Sigmoid colon (tissue), 7 donors: ENCODE results near the gene SLC9B1. TPM values are rescaled to one million over a fixed set of nuclear protein-coding genes. Genes with fewer than 3 reads are reported as not detected.
"Not testable (repeated sequence)": the region's sequence is repeated elsewhere in the genome, so short reads cannot be mapped to it uniquely, and the experiment has no call there.

Experiments used
- DNase-seq: peaks from one replicate; pipeline ENCODE4 v3.0.0-alpha.2; 2019
- H3K27ac ChIP-seq, 4 donors: fragments of 200-600 bp; sonication (generic); one replicate each; pipeline ENCODE4 v1.5.1; 2016 to 2019; ENCODE audit warnings: mild to moderate bottlenecking in 1 of 4
- H3K27me3 ChIP-seq, 3 donors: fragments of 200-600 bp; sonication (generic); one replicate each; pipeline ENCODE4 v1.5.1; 2019; ENCODE audit warnings: mild to moderate bottlenecking in 1 of 3
- H3K36me3 ChIP-seq, 4 donors: fragments of 200-600 bp; sonication (generic); one replicate each; pipeline ENCODE4 v1.5.1; 2016 to 2019
- H3K4me1 ChIP-seq, 4 donors: fragments of 200-600 bp; sonication (generic); one replicate each; pipeline ENCODE4 v1.5.1; 2017 to 2019
- H3K4me3 ChIP-seq, 4 donors: fragments of 200-600 bp; sonication (generic); one replicate each; pipeline ENCODE4 v1.5.1; 2017 to 2019; ENCODE audit warnings: mild to moderate bottlenecking in 2 of 4, moderate library complexity in 1 of 4
- H3K9me3 ChIP-seq, 4 donors: fragments of 200-600 bp in 3 of 4; sonication (generic) in 3 of 4; one replicate each; pipeline versions ENCODE4 v1.5.1 to v1.6.1; 2013 to 2019
- EP300 ChIP-seq, 4 donors: sonication (generic); formaldehyde crosslinking; IDR thresholded peaks; one replicate each; pipeline ENCODE4 v1.6.1; 2017; ENCODE audit warnings: antibody characterized with exemption in 4 of 4
- POLR2A ChIP-seq, 2 donors: fragments of 450-650 bp; IDR thresholded peaks; one replicate each; pipeline ENCODE4 v1.6.1; 2016; ENCODE audit warnings: antibody characterized with exemption in 2 of 2, mild to moderate bottlenecking in 2 of 2, moderate library complexity in 2 of 2
- POLR2AphosphoS5 ChIP-seq, 4 donors: sonication (generic); formaldehyde crosslinking; IDR thresholded peaks; one replicate each; pipeline ENCODE4 v1.6.1; 2017; ENCODE audit warnings: antibody characterized with exemption in 4 of 4
- WGBS, 2 donors: extraction: QIAGEN DNeasy Blood & Tissue Kit; methylation state at CpG; one replicate each; pipeline ENCODE4 v1.1.7; 2013; 5-methylcytosine and 5-hydroxymethylcytosine counted together
- intact Hi-C: fragments of 100-400 bp; cut with DNase I; formaldehyde crosslinking; loops from one replicate; pipeline ENCODE4 v1.15.1; 2023
- polyA plus RNA-seq, 3 donors: library from polyadenylated mRNA; stranded (reverse); fragments of 200-250 nt; gene quantifications; one replicate each; pipeline ENCODE4 v1.2.3, GENCODE V29; 2013
- total RNA-seq, 4 donors: library from RNA; depleted of rRNA; stranded (reverse); fragments of >200 nt; gene quantifications; one replicate each; pipeline ENCODE4 v1.1.0, GENCODE V29; 2016
- TF ChIP-seq, protein P1 (sequence below), 4 experiments: fragments of 450-650 bp in 3 of 4; fragments of 200-600 bp in 1 of 4; IDR thresholded peaks; one replicate each; pipeline ENCODE4 v1.5.1; 2016 to 2019; ENCODE audit warnings: antibody characterized with exemption in 4 of 4, mild to moderate bottlenecking in 3 of 4, moderate library complexity in 2 of 4
- donor health status: healthy with polysubstance abuse.
- donor health status: Bipolar disorder and iron deficiency.
- donor health status: healthy.

SLC9B1 gene
- total and polyA plus RNA-seq, 7 donors = 0.50 to 3.9 (median 1.0) TPM; not detected in 3

GRCh38 chr4:103002551-103002950 lies 17.0 kb downstream of the SLC9B1 start:
- H3K27me3 ChIP-seq = no peaks in the 10 kb centered on the region
- H3K36me3 ChIP-seq = no peaks in the 10 kb centered on the region
- DNase-seq = no peak
- H3K4me3 ChIP-seq = no peak overlapping the region
- H3K4me1 ChIP-seq = no peaks in the 10 kb centered on the region
- H3K9me3 ChIP-seq = no peaks in the 10 kb centered on the region
- WGBS, 2 donors = 71 to 79% methylated on average over 2 of the region's 2 CpGs
- H3K27ac ChIP-seq = no peak overlapping the region
- intact Hi-C loops = no loop called here
- TF ChIP-seq, protein P1, sequence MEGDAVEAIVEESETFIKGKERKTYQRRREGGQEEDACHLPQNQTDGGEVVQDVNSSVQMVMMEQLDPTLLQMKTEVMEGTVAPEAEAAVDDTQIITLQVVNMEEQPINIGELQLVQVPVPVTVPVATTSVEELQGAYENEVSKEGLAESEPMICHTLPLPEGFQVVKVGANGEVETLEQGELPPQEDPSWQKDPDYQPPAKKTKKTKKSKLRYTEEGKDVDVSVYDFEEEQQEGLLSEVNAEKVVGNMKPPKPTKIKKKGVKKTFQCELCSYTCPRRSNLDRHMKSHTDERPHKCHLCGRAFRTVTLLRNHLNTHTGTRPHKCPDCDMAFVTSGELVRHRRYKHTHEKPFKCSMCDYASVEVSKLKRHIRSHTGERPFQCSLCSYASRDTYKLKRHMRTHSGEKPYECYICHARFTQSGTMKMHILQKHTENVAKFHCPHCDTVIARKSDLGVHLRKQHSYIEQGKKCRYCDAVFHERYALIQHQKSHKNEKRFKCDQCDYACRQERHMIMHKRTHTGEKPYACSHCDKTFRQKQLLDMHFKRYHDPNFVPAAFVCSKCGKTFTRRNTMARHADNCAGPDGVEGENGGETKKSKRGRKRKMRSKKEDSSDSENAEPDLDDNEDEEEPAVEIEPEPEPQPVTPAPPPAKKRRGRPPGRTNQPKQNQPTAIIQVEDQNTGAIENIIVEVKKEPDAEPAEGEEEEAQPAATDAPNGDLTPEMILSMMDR (IDR thresholded peaks at IDR 0.05) = no peak
- no peak for TF ChIP-seq EP300 (IDR thresholded peaks at IDR 0.05)
- TF ChIP-seq POLR2AphosphoS5 (IDR thresholded peaks at IDR 0.05) = no peak
- TF ChIP-seq POLR2A (IDR thresholded peaks at IDR 0.05) = no peak

DNA sequence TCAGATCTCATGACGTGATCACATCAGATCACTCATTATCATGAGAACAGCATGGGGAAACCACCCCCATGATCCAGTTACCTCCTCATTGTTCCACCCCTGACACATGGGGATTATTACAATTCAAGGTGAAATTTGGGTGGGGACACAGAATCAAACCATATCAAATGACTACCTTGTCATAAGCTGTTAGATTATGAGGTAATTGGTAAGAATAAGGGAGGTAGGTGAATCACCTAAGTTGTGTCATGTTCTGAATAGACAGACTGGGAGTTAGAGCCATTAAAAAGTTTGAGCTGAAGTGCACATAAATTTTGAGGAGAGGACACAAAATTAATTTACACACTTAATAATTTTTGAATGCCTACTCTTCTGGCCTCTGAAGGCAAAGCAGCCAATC lies 24.7 kb downstream of the SLC9B1 start:
- Histone ChIP-seq H3K36me3 (no peaks in the 10 kb centered on the region), H3K4me1 (no peaks in the 10 kb centered on the region), H3K27ac (no peak overlapping the region), H3K9me3 (no peaks in the 10 kb centered on the region), H3K27me3 (no peaks in the 10 kb centered on the region), H3K4me3 (no peak overlapping the region)
- 97 to 100% methylated on average over 1 of the region's 1 CpG for WGBS, 2 donors
- intact Hi-C loops = no loop called here
- DNase-seq = no peak
- TF ChIP-seq POLR2A (IDR thresholded peaks at IDR 0.05) = no peak
- no peak for TF ChIP-seq EP300 (IDR thresholded peaks at IDR 0.05)
- TF ChIP-seq, protein P1 (IDR thresholded peaks at IDR 0.05) = no peak
- no peak for TF ChIP-seq POLR2AphosphoS5 (IDR thresholded peaks at IDR 0.05)

DNA sequence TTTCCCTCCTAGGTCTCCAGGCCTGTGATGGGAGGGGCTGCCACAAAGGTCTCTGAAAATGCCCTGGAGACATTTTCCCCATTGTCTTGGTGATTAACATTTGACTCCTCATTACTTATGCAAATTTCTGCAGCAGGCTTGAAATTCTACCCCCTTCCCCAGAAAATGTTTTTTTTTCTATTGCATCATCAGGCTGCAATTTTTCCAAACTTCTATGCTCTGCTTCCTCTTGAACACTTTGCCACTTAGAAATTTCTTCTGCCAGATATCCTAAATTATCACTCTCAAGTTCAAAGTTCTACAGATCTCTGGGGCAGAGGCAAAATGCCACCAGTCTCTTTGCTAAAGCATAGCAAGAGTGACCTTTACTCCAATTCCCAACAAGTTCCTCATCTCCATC lies 25.5 kb downstream of the SLC9B1 start:
- H3K9me3 ChIP-seq, H3K36me3 ChIP-seq, H3K4me3 ChIP-seq, intact Hi-C loops, H3K4me1 ChIP-seq, DNase-seq, H3K27ac ChIP-seq, H3K27me3 ChIP-seq: not testable (repeated sequence)

DNA sequence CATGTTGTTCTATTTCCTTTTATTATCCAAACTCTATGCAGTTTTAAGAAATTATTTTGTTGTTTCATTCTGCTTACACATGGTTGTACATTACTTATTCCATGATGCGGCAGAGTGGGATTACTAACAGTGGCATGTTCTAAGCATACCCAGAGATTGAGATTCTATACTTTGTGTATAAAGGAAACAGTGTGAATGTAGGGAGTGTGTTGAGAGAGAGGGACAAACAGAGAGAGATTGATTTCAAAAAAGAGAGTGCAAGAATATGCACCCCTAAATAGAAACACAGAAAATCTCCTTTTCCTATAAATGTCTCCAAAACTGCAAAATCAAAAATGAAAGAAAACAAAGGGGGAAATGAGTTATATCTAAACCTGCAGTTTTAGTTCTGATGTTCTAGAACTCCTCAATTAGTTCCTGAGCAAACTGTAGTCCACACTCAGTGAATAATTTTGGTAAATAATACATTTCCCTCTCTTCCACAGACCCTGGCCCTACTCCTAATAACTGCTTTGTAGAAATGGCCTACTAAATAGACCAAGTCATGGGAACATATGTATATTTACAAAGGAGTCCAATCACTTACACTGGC lies 31.0 kb downstream of the SLC9B1 start:
- no peaks in the 10 kb centered on the region for H3K36me3 ChIP-seq
- no peaks in the 10 kb centered on the region for H3K27me3 ChIP-seq
- H3K27ac ChIP-seq = no peak overlapping the region
- 99 to 100% methylated on average over 1 of the region's 1 CpG for WGBS, 2 donors
- intact Hi-C loops = no loop called here
- DNase-seq = no peak
- H3K4me1 ChIP-seq = no peaks in the 10 kb centered on the region
- H3K4me3 ChIP-seq = no peak overlapping the region
- no peaks in the 10 kb centered on the region for H3K9me3 ChIP-seq
- TF ChIP-seq POLR2A (IDR thresholded peaks at IDR 0.05) (no peak), POLR2AphosphoS5 (IDR thresholded peaks at IDR 0.05) (no peak), EP300 (IDR thresholded peaks at IDR 0.05) (no peak)
- TF ChIP-seq, protein P1 (IDR thresholded peaks at IDR 0.05) = no peak

GRCh38 chr4:102981005-102981404 lies 38.5 kb downstream of the SLC9B1 start:
- Histone ChIP-seq H3K27ac (no peak overlapping the region), H3K4me3 (no peak overlapping the region), H3K27me3 (no peaks in the 10 kb centered on the region), H3K9me3 (no peaks in the 10 kb centered on the region), H3K36me3 (no peaks in the 10 kb centered on the region), H3K4me1 (no peaks in the 10 kb centered on the region)
- TF ChIP-seq, protein P1 (IDR thresholded peaks at IDR 0.05) = no peak
- TF ChIP-seq EP300 (IDR thresholded peaks at IDR 0.05) (no peak), POLR2AphosphoS5 (IDR thresholded peaks at IDR 0.05) (no peak), POLR2A (IDR thresholded peaks at IDR 0.05) (no peak)
- DNase-seq = no peak
- 96 to 97% methylated on average over 2 of the region's 2 CpGs for WGBS, 2 donors
- intact Hi-C loops = no loop called here

DNA sequence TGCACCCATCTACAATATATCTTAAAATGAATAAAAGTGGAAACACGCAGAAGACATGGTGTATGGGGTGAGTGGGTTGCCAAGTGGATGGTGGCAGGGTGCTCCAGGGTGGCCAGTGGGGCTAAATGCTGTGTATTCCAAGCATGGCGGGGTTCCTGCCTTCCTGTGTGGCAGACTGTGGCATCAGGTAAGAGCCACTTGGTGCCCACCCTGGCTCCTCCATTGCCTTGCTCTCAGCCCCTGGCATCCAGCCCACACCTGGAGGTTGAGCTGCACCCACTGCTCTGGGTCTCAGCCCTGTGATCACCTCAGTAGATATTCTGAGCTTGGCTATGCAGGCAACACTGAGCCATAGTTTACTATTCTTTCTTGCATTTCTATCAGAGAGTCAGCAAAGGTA lies 57.7 kb downstream of the SLC9B1 start:
- H3K27ac ChIP-seq, H3K27me3 ChIP-seq, DNase-seq, intact Hi-C loops, H3K36me3 ChIP-seq, H3K4me3 ChIP-seq, H3K9me3 ChIP-seq, H3K4me1 ChIP-seq: not testable (repeated sequence)
- WGBS, 2 donors = 91 to 92% methylated on average over 2 of the region's 2 CpGs
